GM23248 (cell line): Measurements from ENCODE around the gene SH3BGR. TPM values are rescaled to one million over a fixed set of nuclear protein-coding genes. Genes with fewer than 3 reads are reported as not detected.

Experiments used
- DNase-seq: peaks from one replicate; pipeline ENCODE4 v3.0.0-alpha.2; 2015
- H2AFZ ChIP-seq: fragments of 200-600 bp; sonication (generic); 2 replicates; pipeline ENCODE4 v1.6.1; 2016; ENCODE audit warnings: antibody characterized with exemption
- H3F3A ChIP-seq: fragments of 200-600 bp; sonication (generic); 2 replicates; pipeline ENCODE4 v1.6.1; 2016; ENCODE audit warnings: mild to moderate bottlenecking, antibody characterized with exemption, mixed run types; ENCODE audit not compliant: insufficient read depth
- H3K27ac ChIP-seq: fragments of 200-600 bp; sonication (generic); 2 replicates; pipeline ENCODE4 v1.5.1; 2016; ENCODE audit warnings: mild to moderate bottlenecking
- H3K27me3 ChIP-seq: fragments of 200-600 bp; sonication (generic); replicated peaks from 2 replicates; pipeline ENCODE4 v1.6.1; 2016; ENCODE audit warnings: mild to moderate bottlenecking; ENCODE audit not compliant: insufficient read depth
- H3K36me3 ChIP-seq: fragments of 200-600 bp; sonication (generic); 2 replicates; pipeline ENCODE4 v1.6.1; 2016; ENCODE audit warnings: low read depth, mild to moderate bottlenecking
- H3K4me1 ChIP-seq: fragments of 200-600 bp; sonication (generic); 2 replicates; pipeline ENCODE4 v1.6.1; 2016; ENCODE audit warnings: mild to moderate bottlenecking; ENCODE audit not compliant: insufficient read depth
- H3K4me2 ChIP-seq: fragments of 200-600 bp; sonication (generic); one replicate; pipeline ENCODE4 v1.6.1; 2016; ENCODE audit warnings: mild to moderate bottlenecking; ENCODE audit not compliant: unreplicated experiment
- H3K4me3 ChIP-seq: fragments of 200-600 bp; sonication (generic); 2 replicates; pipeline ENCODE4 v1.5.1; 2016; ENCODE audit warnings: mild to moderate bottlenecking
- H3K79me2 ChIP-seq: fragments of 200-600 bp; sonication (generic); 2 replicates; pipeline ENCODE4 v1.6.1; 2016; ENCODE audit warnings: mild to moderate bottlenecking; ENCODE audit not compliant: insufficient read depth
- H3K9ac ChIP-seq: fragments of 200-600 bp; sonication (generic); 2 replicates; pipeline ENCODE4 v1.6.1; 2016; ENCODE audit warnings: mild to moderate bottlenecking
- H3K9me2 ChIP-seq: fragments of 200-600 bp; sonication (generic); 2 replicates; pipeline ENCODE4 v1.6.1; 2016; ENCODE audit warnings: mixed run types, mild to moderate bottlenecking, moderate library complexity; ENCODE audit not compliant: insufficient read depth
- H3K9me3 ChIP-seq: fragments of 200-600 bp; sonication (generic); one replicate; pipeline ENCODE4 v1.6.1; 2017; ENCODE audit warnings: low read depth
- H4K20me1 ChIP-seq: fragments of 200-600 bp; sonication (generic); 2 replicates; pipeline ENCODE4 v1.6.0; 2016; ENCODE audit not compliant: insufficient read depth
- EZH2 ChIP-seq: fragments of 200-600 bp; sonication (generic); IDR thresholded peaks from 2 replicates; pipeline ENCODE4 v1.6.1; 2018; ENCODE audit warnings: antibody characterized with exemption, mild to moderate bottlenecking; ENCODE audit not compliant: insufficient read depth, poor library complexity, severe bottlenecking
- EZH2phosphoT487 ChIP-seq: fragments of 200-600 bp; sonication (generic); IDR thresholded peaks from 2 replicates; pipeline ENCODE4 v1.6.1; 2018; ENCODE audit warnings: antibody characterized with exemption, moderate library complexity, mild to moderate bottlenecking, low read depth; ENCODE audit not compliant: insufficient read depth
- WGBS, 2 experiments: methylation state at CpG; one replicate each; pipeline ENCODE4 v1.1.6; 2015 to 2017; ENCODE audit warnings: low lambda C conversion rate in 2 of 2, low coverage in 1 of 2; ENCODE audit errors: missing lambda C conversion rate in 2 of 2; 5-methylcytosine and 5-hydroxymethylcytosine counted together
- in situ Hi-C: fragments of 300-500 bp; cut with MboI; formaldehyde crosslinking; loops from 2 replicates; pipeline ENCODE4 v1.15.0; 2020
- polyA plus RNA-seq: library from polyadenylated mRNA; unstranded; fragments of >200 nt; fragmentation: Nextera tagmentation; extraction: Ambion mirVana; gene quantifications from 2 replicates; pipeline ENCODE4 v1.2.1, GENCODE V29; 2016
- total RNA-seq: library from RNA; depleted of rRNA; stranded (reverse); fragments of >200 nt; shearing (Covaris generic); gene quantifications from 2 replicates; pipeline ENCODE4 v1.2.3, GENCODE V29; 2014

Gene SH3BGR
- total and polyA plus RNA-seq, 2 experiments from 2014 or later, result 4.4 to 5.7 TPM

DNA sequence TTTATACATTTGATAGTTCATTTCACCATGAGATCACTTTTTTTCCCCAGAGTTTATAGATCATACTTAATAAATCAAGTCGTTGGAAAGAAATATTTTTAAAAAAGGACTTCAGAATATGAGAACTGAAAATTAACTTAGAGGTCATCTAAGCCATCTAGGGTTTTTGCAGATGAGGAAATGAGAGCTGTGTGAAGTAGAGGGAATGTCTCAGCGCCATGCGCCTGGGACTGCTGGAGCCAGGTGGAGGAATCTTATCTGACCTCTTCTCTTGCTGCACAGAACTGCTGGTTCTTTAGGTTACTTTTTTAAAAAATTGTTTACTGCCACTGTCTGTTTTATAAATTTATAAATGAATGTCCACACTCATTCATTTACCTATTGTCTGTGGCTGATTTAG is 11.5 kb downstream of the SH3BGR start:
- Histone ChIP-seq H3K4me2 (no peak overlapping the region), H3K4me3 (no peak overlapping the region), H3K27ac (no peak overlapping the region), H3K79me2 (no peaks in the 10 kb centered on the region), H3F3A (no peaks in the 10 kb centered on the region), H4K20me1 (no peaks in the 10 kb centered on the region), H3K36me3 (no peaks in the 10 kb centered on the region), H3K9me2 (no peaks in the 10 kb centered on the region), H3K9ac (no peak overlapping the region), H2AFZ (no peak overlapping the region), H3K9me3 (no peaks in the 10 kb centered on the region), H3K27me3 (no peaks in the 10 kb centered on the region), H3K4me1 (no peaks in the 10 kb centered on the region)
- in situ Hi-C loops, result no loop called here
- no peak for TF ChIP-seq EZH2phosphoT487
- TF ChIP-seq EZH2, result no peak
- 85 to 88% methylated on average over 3 of the region's 3 CpGs for WGBS, 2 experiments
- no peak for DNase-seq

- H3K9me3 ChIP-seq, result no peaks in the 10 kb centered on the region
- no peaks in the 10 kb centered on the region for H3K36me3 ChIP-seq
- H3K4me2 ChIP-seq, result no peak overlapping the region
- H3K27me3 ChIP-seq, result no peaks in the 10 kb centered on the region
- no peak overlapping the region for H3K9ac ChIP-seq
- TF ChIP-seq EZH2phosphoT487 (no peak), EZH2 (no peak)
- no peaks in the 10 kb centered on the region for H3K4me1 ChIP-seq
- H3K79me2 ChIP-seq, result no peaks in the 10 kb centered on the region
- DNase-seq, result no peak
- no peak overlapping the region for H2AFZ ChIP-seq
- H4K20me1 ChIP-seq, result no peaks in the 10 kb centered on the region
- in situ Hi-C loops, result no loop called here
- H3K9me2 ChIP-seq, result no peaks in the 10 kb centered on the region
- no peak overlapping the region for H3K4me3 ChIP-seq
- H3K27ac ChIP-seq, result no peak overlapping the region
- H3F3A ChIP-seq, result no peaks in the 10 kb centered on the region
These were observed 14.8 kb downstream of the SH3BGR start for GRCh38 chr21:39466584-39466983.

GRCh38 chr21:39467746-39468145 is 16.0 kb downstream of the SH3BGR start:
- WGBS, 2 experiments, result 69 to 81% methylated on average over 3 of the region's 3 CpGs
- no peak overlapping the region for H3K4me2 ChIP-seq
- TF ChIP-seq EZH2phosphoT487 (no peak), EZH2 (no peak)
- H3K27ac ChIP-seq, result no peak overlapping the region
- DNase-seq, result no peak
- no peaks in the 10 kb centered on the region for H3K27me3 ChIP-seq
- no peaks in the 10 kb centered on the region for H3K9me2 ChIP-seq
- no peaks in the 10 kb centered on the region for H3K36me3 ChIP-seq
- H3K4me1 ChIP-seq, result no peaks in the 10 kb centered on the region
- H3K9me3 ChIP-seq, result no peaks in the 10 kb centered on the region
- no peak overlapping the region for H3K4me3 ChIP-seq
- no peak overlapping the region for H2AFZ ChIP-seq
- no peaks in the 10 kb centered on the region for H4K20me1 ChIP-seq
- H3K9ac ChIP-seq, result no peak overlapping the region
- H3K79me2 ChIP-seq, result no peaks in the 10 kb centered on the region
- in situ Hi-C loops, result no loop called here
- H3F3A ChIP-seq, result no peaks in the 10 kb centered on the region

DNA sequence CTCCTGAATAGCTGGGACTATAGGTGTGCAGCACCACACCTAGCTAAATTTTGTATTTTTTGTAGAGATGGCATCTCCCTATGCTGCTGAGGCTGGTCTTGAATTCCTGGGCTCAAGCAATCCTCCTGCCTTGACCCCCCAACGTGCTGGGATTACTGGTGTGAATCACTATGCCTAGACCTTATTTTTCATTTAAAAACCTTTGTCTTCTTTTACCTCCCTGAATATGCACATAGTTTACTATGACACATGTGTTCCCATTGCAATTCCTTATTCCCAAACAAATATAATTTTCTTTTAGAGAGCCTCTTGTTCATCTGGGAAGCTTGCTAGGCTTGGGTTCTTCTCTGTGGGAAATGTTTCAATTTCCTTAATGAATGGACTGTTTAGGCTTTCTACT is 16.8 kb downstream of the SH3BGR start:
- WGBS, 2 experiments, result 19 to 43% methylated on average over 1 of the region's 1 CpG

GRCh38 chr21:39471598-39471997 is 19.8 kb downstream of the SH3BGR start:
- WGBS, 2 experiments, result 70 to 74% methylated on average over 3 of the region's 3 CpGs

More for the DNA sequence above, 16.8 kb downstream of the SH3BGR start:
- Histone ChIP-seq H3K27me3 (no peaks in the 10 kb centered on the region), H3K4me3 (no peak overlapping the region), H3K9me2 (no peaks in the 10 kb centered on the region), H3K36me3 (no peaks in the 10 kb centered on the region), H3K4me1 (no peaks in the 10 kb centered on the region), H3F3A (no peaks in the 10 kb centered on the region), H3K4me2 (no peak overlapping the region), H3K27ac (no peak overlapping the region), H2AFZ (no peak overlapping the region), H3K79me2 (no peaks in the 10 kb centered on the region), H4K20me1 (no peaks in the 10 kb centered on the region), H3K9me3 (no peaks in the 10 kb centered on the region), H3K9ac (no peak overlapping the region)
- TF ChIP-seq EZH2phosphoT487 (no peak), EZH2 (no peak)
- DNase-seq, result no peak
- in situ Hi-C loops, result no loop called here

More at GRCh38 chr21:39471598-39471997, 19.8 kb downstream of the SH3BGR start:
- Histone ChIP-seq H2AFZ (no peak overlapping the region), H3K27me3 (no peaks in the 10 kb centered on the region), H3K4me1 (no peaks in the 10 kb centered on the region), H4K20me1 (no peaks in the 10 kb centered on the region), H3K36me3 (no peaks in the 10 kb centered on the region), H3K9ac (no peak overlapping the region), H3K9me3 (no peaks in the 10 kb centered on the region), H3K4me3 (no peak overlapping the region), H3K27ac (no peak overlapping the region), H3F3A (no peaks in the 10 kb centered on the region), H3K4me2 (no peak overlapping the region), H3K9me2 (no peaks in the 10 kb centered on the region), H3K79me2 (no peaks in the 10 kb centered on the region)
- no peak for DNase-seq
- TF ChIP-seq EZH2 (no peak), EZH2phosphoT487 (no peak)
- in situ Hi-C loops, result no loop called here
